ENCODE measurements around the gene TMEM8B. TPM values are rescaled to one million over a fixed set of nuclear protein-coding genes. Genes with fewer than 3 reads are reported as not detected.

The TMEM8B gene
- total RNA-seq, 1 experiment from 2014 or later: 7.2 TPM

DNA sequence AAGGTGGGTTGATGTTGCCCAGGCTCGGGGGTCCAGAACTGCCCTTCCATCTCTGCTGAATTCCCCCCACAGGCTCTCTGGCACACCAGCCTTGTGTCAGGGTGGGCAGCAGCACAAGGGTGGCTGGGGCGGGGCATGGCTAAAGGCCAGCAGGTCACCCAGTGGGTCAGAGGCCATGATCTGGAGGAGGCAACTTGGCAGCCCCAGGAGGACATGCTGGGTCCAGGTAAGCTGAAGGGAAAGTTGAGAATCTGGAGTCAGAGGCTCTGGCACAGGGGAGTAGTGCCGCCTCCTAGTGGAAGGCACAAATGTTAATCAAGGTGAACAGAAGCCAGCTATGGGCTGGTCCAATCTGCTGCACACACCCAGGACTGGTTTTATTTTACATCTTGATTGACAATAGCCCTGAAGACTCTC is 6.2 kb downstream of the TMEM8B start:
- intact Hi-C loops (cut with micrococcal nuclease): loop anchor here (2.0 kb wide), 2 partner anchors 44 to 70 kb away; partner anchors contain the start of gene NPR2
- H3K27ac ChIP-seq (ENCODE audit: low read depth, low read length): no peak overlapping the region
- no peaks in the 10 kb centered on the region for H3K9me2 ChIP-seq (ENCODE audit: insufficient read depth)
- no peak overlapping the region for H2AFZ ChIP-seq (ENCODE audit: low read depth, low read length, poor library complexity, severe bottlenecking)
- H3K27me3 ChIP-seq (ENCODE audit: insufficient read depth, low read length): no peaks in the 10 kb centered on the region
- H3K9me3 ChIP-seq (ENCODE audit: control insufficient read depth in 1 of 2, insufficient read depth in 1 of 2, low read depth in 1 of 2, low read length in 2 of 2): no peaks in the 10 kb centered on the region
- CTCF ChIA-PET: interaction anchor here (0.5 to 2.4 kb wide), 9 partner anchors 9 to 79 kb away, joined by 3 to 12 read pairs (median 5); no protein-coding TSS in a partner anchor
- H4K20me1 ChIP-seq (ENCODE audit: insufficient read depth): no peaks in the 10 kb centered on the region
- no peak overlapping the region for H3K4me2 ChIP-seq (ENCODE audit: low read length)
- ATAC-seq: peak; percentile 87
- no peaks in the 10 kb centered on the region for H3K79me2 ChIP-seq (ENCODE audit: insufficient read depth, low read length)
- H3K9ac ChIP-seq (ENCODE audit: low read length): no peak overlapping the region
- DNase-seq (ENCODE audit: low read depth, low spot score): no peak
- H3K4me3 ChIP-seq (replicated peaks in 1 of 2; ENCODE audit: low read depth in 1 of 2, low read length in 2 of 2): no peak overlapping the region
- no peaks in the 10 kb centered on the region for H3K36me3 ChIP-seq (ENCODE audit: control insufficient read depth in 1 of 2, insufficient read depth in 2 of 2, low read length in 2 of 2)
- no peak for TF ChIP-seq MAX (IDR thresholded peaks at IDR 0.05)
- no peak for TF ChIP-seq ZNF274 (IDR thresholded peaks at IDR 0.05; ENCODE audit: low read depth, low read length)
- peak; percentile 22 to 54 (median 48); a peak in 5 of 6 replicates for TF ChIP-seq CTCF (IDR thresholded peaks at IDR 0.05 in 2 of 3, conservative IDR thresholded peaks at IDR 0.05 in 1 of 3; ENCODE audit: borderline replicate concordance in 1 of 3, insufficient read depth in 1 of 3, low read depth in 2 of 3, low read length in 2 of 3)
- no peak for TF ChIP-seq SP1 (IDR thresholded peaks at IDR 0.05; ENCODE audit: low read depth)
- TF ChIP-seq POLR2AphosphoS5 (IDR thresholded peaks at IDR 0.05; ENCODE audit: low read depth, low read length): no peak
- H3K4me1 ChIP-seq (ENCODE audit: control insufficient read depth in 1 of 2, insufficient read depth in 2 of 2, low read length in 2 of 2): peaks cover 0 to 11% of the 10 kb centered on the region in 2 experiments; a peak in 1 of 4 replicates
- POLR2A ChIA-PET: interaction anchor here (0.9 kb wide), 1 partner anchor 38 kb away, joined by 3 read pairs; no protein-coding TSS in a partner anchor
- RAD21 ChIA-PET (ENCODE audit: low non-redundant PET in 1 of 2, low total read pairs in 2 of 2, uncharacterized antibody in 2 of 2, unreplicated experiment in 2 of 2): no interaction called here
- BruUV-seq (replicated peaks): no TSS peak

GRCh38 chr9:35835766-35836165 is 6.7 kb downstream of the TMEM8B start:
- H3K27me3 ChIP-seq (ENCODE audit: insufficient read depth, low read length): no peaks in the 10 kb centered on the region
- ChIA-PET CTCF (interaction anchor here (0.5 to 2.4 kb wide), 9 partner anchors 8 to 79 kb away, joined by 3 to 12 read pairs (median 5); no protein-coding TSS in a partner anchor), POLR2A (interaction anchor here (0.9 kb wide), 1 partner anchor 37 kb away, joined by 3 read pairs; no protein-coding TSS in a partner anchor), RAD21 (ENCODE audit: low non-redundant PET in 1 of 2, low total read pairs in 2 of 2, uncharacterized antibody in 2 of 2, unreplicated experiment in 2 of 2) (no interaction called here)
- H2AFZ ChIP-seq (ENCODE audit: low read depth, low read length, poor library complexity, severe bottlenecking): no peak overlapping the region
- H3K9ac ChIP-seq (ENCODE audit: low read length): no peak overlapping the region
- no peaks in the 10 kb centered on the region for H4K20me1 ChIP-seq (ENCODE audit: insufficient read depth)
- no peaks in the 10 kb centered on the region for H3K36me3 ChIP-seq (ENCODE audit: control insufficient read depth in 1 of 2, insufficient read depth in 2 of 2, low read length in 2 of 2)
- intact Hi-C loops (cut with micrococcal nuclease): loop anchor here (2.0 kb wide), 2 partner anchors 45 to 69 kb away; partner anchors contain the start of gene NPR2
- BruUV-seq (replicated peaks): no TSS peak
- H3K4me3 ChIP-seq (replicated peaks in 1 of 2; ENCODE audit: low read depth in 1 of 2, low read length in 2 of 2): no peak overlapping the region
- no peak for ATAC-seq
- H3K9me2 ChIP-seq (ENCODE audit: insufficient read depth): no peaks in the 10 kb centered on the region
- no peaks in the 10 kb centered on the region for H3K79me2 ChIP-seq (ENCODE audit: insufficient read depth, low read length)
- H3K9me3 ChIP-seq (ENCODE audit: control insufficient read depth in 1 of 2, insufficient read depth in 1 of 2, low read depth in 1 of 2, low read length in 2 of 2): no peaks in the 10 kb centered on the region
- peaks cover 0 to 11% of the 10 kb centered on the region in 2 experiments; a peak in 1 of 4 replicates for H3K4me1 ChIP-seq (ENCODE audit: control insufficient read depth in 1 of 2, insufficient read depth in 2 of 2, low read length in 2 of 2)
- H3K27ac ChIP-seq (ENCODE audit: low read depth, low read length): no peak overlapping the region
- H3K4me2 ChIP-seq (ENCODE audit: low read length): no peak overlapping the region
- no peak for DNase-seq (ENCODE audit: low read depth, low spot score)
- TF ChIP-seq EGR1 (IDR thresholded peaks at IDR 0.05; ENCODE audit: low read depth) (no peak), EZH2phosphoT487 (IDR thresholded peaks at IDR 0.05; ENCODE audit: borderline replicate concordance) (no peak), MAX (IDR thresholded peaks at IDR 0.05) (no peak), ZBTB33 (IDR thresholded peaks at IDR 0.05; ENCODE audit: extremely low read depth, insufficient replicate concordance, low read length) (no peak), POLR2AphosphoS5 (IDR thresholded peaks at IDR 0.05; ENCODE audit: low read depth, low read length) (no peak), JUND (IDR thresholded peaks at IDR 0.05) (no peak), TCF7L2 (IDR thresholded peaks at IDR 0.05; ENCODE audit: borderline replicate concordance, extremely low read depth, insufficient read depth, insufficient read length) (no peak)
